HUES48 (cell line): ENCODE results near the gene HVCN1.
"Not testable (repeated sequence)": the region's sequence is repeated elsewhere in the genome, so short reads cannot be mapped to it uniquely, and the experiment has no call there.

Experiments used
- H3K27ac ChIP-seq: one replicate; pipeline ENCODE4 v1.7.0; 2013; ENCODE audit warnings: low read depth, low read length, inconsistent platforms
- H3K27me3 ChIP-seq: 2 replicates; pipeline ENCODE4 v1.6.1; 2013; ENCODE audit warnings: mild to moderate bottlenecking, low read length; ENCODE audit not compliant: control insufficient read depth, insufficient read depth
- H3K36me3 ChIP-seq: 2 replicates; pipeline ENCODE4 v1.6.1; 2013; ENCODE audit warnings: low read length; ENCODE audit not compliant: control insufficient read depth, insufficient read depth
- H3K4me1 ChIP-seq: 2 replicates; pipeline ENCODE4 v1.6.1; 2013; ENCODE audit warnings: mild to moderate bottlenecking, low read length; ENCODE audit not compliant: control insufficient read depth, insufficient read depth
- H3K4me3 ChIP-seq: 2 replicates; pipeline ENCODE4 v1.5.1; 2013; ENCODE audit warnings: mild to moderate bottlenecking, low read depth, low read length
- H3K9ac ChIP-seq: 2 replicates; pipeline ENCODE4 v1.6.1; 2013; ENCODE audit warnings: mild to moderate bottlenecking, low read depth, low read length, moderate library complexity
- H3K9me3 ChIP-seq: 2 replicates; pipeline ENCODE4 v1.6.1; 2013; ENCODE audit warnings: low read length; ENCODE audit not compliant: control insufficient read depth, insufficient read depth

Gene HVCN1

DNA sequence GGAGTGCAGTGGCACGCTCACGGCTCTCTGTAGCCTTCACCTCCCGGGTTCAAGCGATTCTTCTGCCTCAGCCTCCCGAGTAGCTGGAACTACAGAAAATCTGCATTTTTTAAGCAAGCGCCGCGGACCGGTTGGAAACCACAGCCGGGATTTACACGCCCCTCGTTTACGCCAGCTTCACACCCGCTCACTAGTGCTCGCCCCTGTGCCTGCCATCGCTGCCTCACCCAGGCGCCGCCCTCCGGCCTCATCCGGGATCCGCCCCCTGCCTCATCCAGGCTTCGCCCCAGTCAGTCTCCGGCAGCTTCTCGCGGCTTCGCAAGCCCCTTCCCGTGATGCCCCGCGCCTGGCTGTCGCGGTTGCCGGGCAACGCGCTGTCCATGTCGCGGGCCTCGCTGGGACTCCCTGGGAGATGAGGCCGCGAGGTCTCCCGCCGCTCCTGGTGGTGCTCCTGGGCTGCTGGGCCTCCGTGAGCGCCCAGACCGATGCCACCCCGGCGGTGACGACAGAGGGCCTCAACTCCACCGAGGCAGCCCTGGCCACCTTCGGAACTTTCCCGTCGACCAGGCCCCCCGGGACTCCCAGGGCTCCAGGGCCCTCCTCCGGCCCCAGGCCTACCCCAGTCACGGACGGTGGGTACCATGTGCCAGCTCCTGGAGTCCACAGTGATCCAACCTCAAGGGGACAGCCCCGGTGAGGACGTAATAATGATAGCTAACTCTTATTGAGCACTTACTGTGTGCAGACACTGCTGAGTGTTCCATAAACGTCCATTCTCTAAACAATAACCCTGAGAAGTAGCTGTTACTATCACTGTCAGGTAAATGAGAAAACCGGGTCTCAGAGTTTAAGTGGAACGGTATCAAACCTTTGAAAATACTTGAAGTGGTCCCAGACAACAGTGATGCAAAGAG is 74.9 kb downstream of the HVCN1 start, which contains the start of gene TCTN1:
TCTN1 (plus strand) TSS at position 359 of the 914 bp plus-strand sequence; CDS start at position 413, 54 bp downstream.
- H3K4me1 ChIP-seq, result 0 out of 2 replicates have a peak, but pooled peaks cover 4% of the 10 kb centered on the region
- H3K9ac ChIP-seq, result peak within 1 kb of the TSS; percentile 39; the same call in 1 of the 2 replicates
- H3K9me3 ChIP-seq, result no peaks in the 10 kb centered on the region
- no peaks in the 10 kb centered on the region for H3K36me3 ChIP-seq
- no peaks in the 10 kb centered on the region for H3K27me3 ChIP-seq
- no peak within 1 kb of the TSS for H3K27ac ChIP-seq
- peak within 1 kb of the TSS; percentile 75 for H3K4me3 ChIP-seq

DNA sequence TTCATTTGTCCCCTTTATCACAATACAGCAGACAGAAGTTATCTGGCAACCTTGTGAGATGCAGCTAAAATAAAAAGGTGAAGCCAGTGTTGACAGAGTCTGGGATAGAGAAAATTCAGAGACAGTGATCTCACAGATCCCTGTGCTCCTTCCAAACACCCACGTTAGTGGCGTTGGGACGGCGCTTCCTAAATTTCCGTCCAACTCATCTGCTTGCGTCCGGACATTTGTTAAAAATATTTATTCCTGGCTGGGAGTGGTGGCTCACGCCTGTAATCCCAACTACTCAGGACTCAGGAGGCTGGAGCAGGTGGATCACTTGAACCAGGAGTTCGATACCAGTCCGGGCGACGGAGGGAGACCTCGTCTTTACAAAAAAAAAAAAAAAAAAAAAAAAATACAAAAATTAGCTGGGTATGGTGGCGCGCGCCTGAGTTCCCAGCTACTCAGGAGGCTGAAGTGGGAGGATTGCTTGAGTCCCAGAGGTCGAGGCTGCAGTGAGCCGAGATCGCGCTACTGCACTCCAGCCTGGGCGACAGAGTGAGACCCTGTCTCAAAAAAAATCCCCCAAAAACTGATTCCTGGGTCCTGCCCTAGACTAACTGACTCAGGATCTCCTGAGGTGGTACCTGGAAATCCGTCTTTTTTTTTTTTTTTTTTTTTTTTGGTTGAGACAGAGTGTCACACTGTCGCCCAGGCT is 75.7 kb downstream of the HVCN1 start:
- Histone ChIP-seq H3K4me1 (0 out of 2 replicates have a peak, but pooled peaks cover 4% of the 10 kb centered on the region), H3K27ac (no peak overlapping the region), H3K9me3 (no peaks in the 10 kb centered on the region), H3K4me3 (peak overlapping the region; percentile 75), H3K36me3 (no peaks in the 10 kb centered on the region), H3K9ac (peak overlapping the region; percentile 39; the same call in 1 of the 2 replicates), H3K27me3 (no peaks in the 10 kb centered on the region)

DNA sequence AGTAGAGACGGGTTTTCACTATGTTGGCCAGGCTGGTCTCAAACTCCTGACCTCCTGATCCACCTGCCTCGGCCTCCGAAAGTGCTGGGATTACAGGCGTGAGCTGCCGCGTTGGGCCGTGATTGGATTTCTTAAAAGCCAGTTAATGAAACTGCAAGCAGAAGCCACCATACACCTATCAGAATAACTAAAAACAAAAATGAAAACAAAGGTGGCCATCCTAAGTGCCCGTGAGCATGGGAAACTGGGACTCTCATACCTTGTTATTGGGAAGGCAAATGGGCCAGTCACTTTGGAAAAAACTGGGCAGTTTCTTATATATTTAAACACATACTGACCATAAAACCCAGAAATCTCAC is 82.7 kb downstream of the HVCN1 start:
- no peak overlapping the region for H3K9ac ChIP-seq
- no peak overlapping the region for H3K4me3 ChIP-seq
- no peaks in the 10 kb centered on the region for H3K36me3 ChIP-seq
- no peaks in the 10 kb centered on the region for H3K27me3 ChIP-seq
- no peaks in the 10 kb centered on the region for H3K4me1 ChIP-seq
- no peak overlapping the region for H3K27ac ChIP-seq
- no peaks in the 10 kb centered on the region for H3K9me3 ChIP-seq

DNA sequence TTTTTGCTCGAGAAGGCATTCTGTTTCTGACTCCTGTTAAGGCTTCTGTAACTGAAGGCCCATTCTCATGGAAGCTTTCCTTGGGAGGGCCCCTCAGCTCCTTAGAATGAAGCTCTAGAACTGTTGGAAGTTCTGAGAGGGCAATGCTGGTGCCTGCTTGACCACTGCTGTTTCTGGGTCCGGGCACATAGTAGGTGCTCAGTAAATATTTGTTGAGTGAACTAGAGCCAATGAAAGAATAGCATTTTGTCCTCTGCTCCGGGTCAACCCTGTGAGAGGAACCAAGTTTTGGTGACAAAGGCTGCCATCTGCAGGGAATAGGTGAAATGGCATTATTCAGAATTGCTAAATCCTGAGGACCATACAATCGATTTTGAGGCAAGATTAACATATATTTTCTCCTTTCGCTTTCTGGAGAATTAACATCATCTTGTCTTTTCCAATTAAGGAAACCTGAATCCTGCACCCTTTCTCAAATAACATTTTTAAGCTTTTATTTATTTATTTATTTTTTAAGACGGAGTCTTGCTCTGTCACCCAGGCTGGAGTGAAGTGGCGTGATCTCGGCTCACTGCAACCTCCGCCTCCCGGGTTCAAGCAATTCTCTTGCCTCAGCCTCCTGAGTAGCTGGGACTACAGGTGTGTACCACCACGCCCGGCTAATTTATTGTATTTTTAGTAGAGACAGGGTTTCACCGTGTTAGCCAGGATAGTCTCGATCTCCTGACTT is 86.7 kb downstream of the HVCN1 start:
- not testable (repeated sequence) for H3K9me3 ChIP-seq, H3K36me3 ChIP-seq, H3K9ac ChIP-seq, H3K4me3 ChIP-seq, H3K27me3 ChIP-seq, H3K27ac ChIP-seq, H3K4me1 ChIP-seq

DNA sequence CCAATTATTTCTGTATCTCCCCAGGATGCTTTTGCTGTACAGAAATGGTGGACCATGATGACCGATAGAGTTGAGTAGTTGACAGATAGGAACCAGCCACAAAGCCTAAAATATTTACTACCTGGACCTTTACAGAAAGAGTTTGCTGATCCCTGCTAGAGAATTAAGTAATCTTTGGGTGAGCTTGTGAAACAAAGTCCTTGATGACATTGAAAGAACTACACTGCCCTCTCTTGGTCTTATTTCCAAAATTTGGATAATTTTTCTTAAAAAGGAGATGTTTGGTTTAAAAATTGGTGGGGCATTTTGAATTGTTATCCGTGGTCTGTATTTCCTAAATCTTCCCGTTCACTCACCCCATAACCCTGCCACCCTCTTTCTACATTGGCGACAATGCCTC is 88.7 kb downstream of the HVCN1 start:
- Histone ChIP-seq H3K4me3 (no peak overlapping the region), H3K9me3 (no peaks in the 10 kb centered on the region), H3K4me1 (no peaks in the 10 kb centered on the region), H3K27ac (no peak overlapping the region), H3K9ac (no peak overlapping the region), H3K27me3 (no peaks in the 10 kb centered on the region), H3K36me3 (no peaks in the 10 kb centered on the region)

DNA sequence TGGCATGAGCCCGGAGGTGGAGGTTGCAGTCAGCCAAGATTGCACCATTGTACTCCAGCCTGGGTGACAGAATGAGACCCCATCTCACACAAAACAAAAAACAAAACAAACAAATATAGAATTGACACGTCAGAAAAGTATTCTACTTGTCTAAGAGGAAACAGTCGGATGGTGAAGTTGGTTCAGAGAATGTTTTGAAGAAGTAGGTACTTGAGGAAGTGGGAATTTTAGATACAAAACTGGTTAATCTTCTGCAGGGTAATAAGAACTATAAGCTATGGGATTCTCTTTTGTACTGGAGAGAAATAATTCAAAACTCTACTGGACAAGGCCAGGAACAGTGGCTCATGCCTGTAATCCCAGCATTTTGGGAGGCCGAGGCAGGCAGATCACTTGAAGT is 89.6 kb downstream of the HVCN1 start:
- Histone ChIP-seq H3K36me3 (no peaks in the 10 kb centered on the region), H3K9me3 (no peaks in the 10 kb centered on the region), H3K27ac (no peak overlapping the region), H3K9ac (no peak overlapping the region), H3K4me3 (no peak overlapping the region), H3K4me1 (no peaks in the 10 kb centered on the region), H3K27me3 (no peaks in the 10 kb centered on the region)
